A549 (cell line): ENCODE data around the gene NCOA7. TPM values are rescaled to one million over a fixed set of nuclear protein-coding genes. Genes with fewer than 3 reads are reported as not detected.

ENCODE experiments used
- ATAC-seq, 2 experiments: fragments of 200-7000 bp in 1 of 2; fragments of >200 bp in 1 of 2; cut with Nextera tagmentation in 1 of 2; cut with Tn5 transposase in 1 of 2; 3 replicates each; pipeline versions ENCODE4 v1.8.0 to v1.9.1; 2018 to 2020; ENCODE audit warnings: mild to moderate bottlenecking in 1 of 2, moderate library complexity in 1 of 2
- CTCF ChIA-PET: fragments of 300-600 bp; sonication (Branson Sonifier 250); formaldehyde crosslinking; extraction: SDS; loops from one replicate; lab custom pipeline; 2021; ENCODE audit warnings: antibody characterized with exemption, inconsistent platforms; lab: Yijun Ruan, JAX
- POLR2A ChIA-PET: fragments of 350-600 bp; formaldehyde crosslinking; extraction: SDS; loops from one replicate; lab custom pipeline; 2021; ENCODE audit warnings: antibody characterized with exemption, inconsistent platforms; lab: Yijun Ruan, JAX
- DNase-seq, 2 experiments: peaks; one replicate each; pipeline versions ENCODE4 v3.0.0 to v3.0.0-alpha.2; 2011 to 2016; ENCODE audit warnings: low read depth in 1 of 2, low spot score in 1 of 2
- FAIRE-seq: peaks from 2 replicates; lab custom pipeline; 2011; peaks lifted over from hg19 to GRCh38; lab: Jason Lieb, UNC
- H3K27ac ChIP-seq, 2 experiments: fragments of >200 bp; sonication (Bioruptor Twin); formaldehyde crosslinking; 3 replicates each; pipeline ENCODE4 v1.5.1; 2016 to 2017
- H3K4me1 ChIP-seq: fragments of >200 bp; sonication (Bioruptor Twin); formaldehyde crosslinking; 3 replicates; pipeline ENCODE4 v1.6.1; 2016
- H3K4me2 ChIP-seq: fragments of >200 bp; sonication (Bioruptor Twin); formaldehyde crosslinking; 3 replicates; pipeline ENCODE4 v1.6.1; 2016
- H3K4me3 ChIP-seq: fragments of >200 bp; sonication (Bioruptor Twin); formaldehyde crosslinking; 3 replicates; pipeline ENCODE4 v1.5.1; 2016
- H3K9me3 ChIP-seq: fragments of >200 bp; sonication (Bioruptor Twin); formaldehyde crosslinking; 3 replicates; pipeline ENCODE4 v1.6.1; 2016
- BCL3 ChIP-seq: fragments of >200 bp; sonication (Bioruptor Twin); formaldehyde crosslinking; IDR thresholded peaks from 3 replicates; pipeline ENCODE4 v1.6.1; 2016
- CHD2 ChIP-seq: fragments of 150-350 bp; IDR thresholded peaks from 2 replicates; pipeline ENCODE4 v1.6.1; 2014; ENCODE audit warnings: low read length; ENCODE audit not compliant: partially characterized antibody
- CTCF ChIP-seq: fragments of >200 bp; sonication (Bioruptor Twin); formaldehyde crosslinking; IDR thresholded peaks from 3 replicates; pipeline ENCODE4 v1.5.1; 2016
- EHF ChIP-seq: fragments of 250-450 bp; sonication (Bioruptor Pico); IDR thresholded peaks from 2 replicates; pipeline ENCODE4 v1.5.0; 2020; ENCODE audit warnings: mild to moderate bottlenecking
- EP300 ChIP-seq, 2 experiments: fragments of >200 bp; sonication (Bioruptor Twin); formaldehyde crosslinking; IDR thresholded peaks; 2 replicates in 1 of 2; 3 replicates in 1 of 2; pipeline ENCODE4 v1.6.1; 2016 to 2017
- ESRRA ChIP-seq: fragments of 150-350 bp; IDR thresholded peaks from 2 replicates; pipeline ENCODE4 v1.6.1; 2014; ENCODE audit warnings: mild to moderate bottlenecking, low read length, borderline replicate concordance
- FOSL2 ChIP-seq, 2 experiments: fragments of 450-650 bp in 1 of 2; fragments of >200 bp in 1 of 2; sonication (Bioruptor Twin) in 1 of 2; formaldehyde crosslinking; IDR thresholded peaks; 2 replicates each; pipeline versions ENCODE4 v1.5.0 to v1.6.1; 2016 to 2020; ENCODE audit warnings: mild to moderate bottlenecking in 1 of 2, moderate library complexity in 1 of 2
- HDAC2 ChIP-seq: fragments of 200-600 bp; sonication (generic); IDR thresholded peaks from 2 replicates; pipeline ENCODE4 v1.6.1; 2016
- HES2 ChIP-seq: fragments of >200 bp; sonication (Bioruptor Twin); formaldehyde crosslinking; IDR thresholded peaks from 2 replicates; pipeline ENCODE4 v1.6.1; 2016
- JUNB ChIP-seq: fragments of >200 bp; sonication (Bioruptor Twin); formaldehyde crosslinking; IDR thresholded peaks from 2 replicates; pipeline ENCODE4 v1.6.1; 2016
- MAX ChIP-seq: IDR thresholded peaks from 2 replicates; pipeline ENCODE4 v1.6.1; 2012
- NPAS2 ChIP-seq: fragments of 250-450 bp; sonication (Bioruptor Pico); IDR thresholded peaks from 2 replicates; pipeline ENCODE4 v1.8.0; 2022; ENCODE audit warnings: mild to moderate bottlenecking, moderate library complexity, borderline replicate concordance
- PBX3 ChIP-seq: IDR thresholded peaks from 2 replicates; pipeline ENCODE4 v1.6.1; 2012
- PHF8 ChIP-seq: fragments of 200-600 bp; sonication (generic); IDR thresholded peaks from 2 replicates; pipeline ENCODE4 v1.6.1; 2016; ENCODE audit warnings: low read depth, mild to moderate bottlenecking, antibody characterized with exemption, moderate library complexity, borderline replicate concordance
- POLR2A ChIP-seq: IDR thresholded peaks from 2 replicates; pipeline ENCODE4 v1.6.1; 2012; ENCODE audit warnings: mild to moderate bottlenecking, low read length
- POLR2AphosphoS2 ChIP-seq: conservative IDR thresholded peaks from 2 replicates; pipeline ENCODE4 v1.6.1; 2012; ENCODE audit warnings: low read length, improper control_type of control experiment, inconsistent platforms
- RNF2 ChIP-seq: fragments of 200-600 bp; sonication (generic); IDR thresholded peaks from 2 replicates; pipeline ENCODE4 v1.6.1; 2016; ENCODE audit warnings: low read depth, mild to moderate bottlenecking, antibody characterized with exemption, moderate library complexity, borderline replicate concordance
- USF2 ChIP-seq: fragments of 450-650 bp; IDR thresholded peaks from 2 replicates; pipeline ENCODE4 v1.6.1; 2014; ENCODE audit warnings: antibody characterized with exemption
- ZC3H11A ChIP-seq: fragments of 450-650 bp; IDR thresholded peaks from 2 replicates; pipeline ENCODE4 v1.6.1; 2014; ENCODE audit warnings: antibody characterized with exemption, mild to moderate bottlenecking
- ZNF302 ChIP-seq: fragments of 250-450 bp; sonication (Bioruptor Pico); IDR thresholded peaks from 2 replicates; pipeline ENCODE4 v1.9.0; 2021; ENCODE audit warnings: inconsistent platforms, mild to moderate bottlenecking, moderate library complexity
- WGBS: methylation state at CpG from one replicate; pipeline ENCODE4 v1.1.6; 2017; ENCODE audit errors: missing lambda C conversion rate; 5-methylcytosine and 5-hydroxymethylcytosine counted together
- polyA plus RNA-seq, 4 experiments: library from polyadenylated mRNA; depleted of rRNA in 3 of 4; stranded (reverse); fragments of >200 nt; fragmentation: RNase III in 1 of 4; extraction: RNeasy Plus Mini Kit Qiagen cat#74134 plus additional on column Dnase treatment in 1 of 4; gene quantifications; 2 replicates in 3 of 4; 3 replicates in 1 of 4; pipeline ENCODE4 v1.2.3, GENCODE V29; 2011 to 2017

NCOA7 gene
- polyA plus RNA-seq, 2 of the 4 experiments (the other 2 are of a cell fraction): 66.4 to 195 TPM

GRCh38 chr6:125884634-125885371, 94.0 kb downstream of the NCOA7 start:
- H3K27ac ChIP-seq: no peak overlapping the region
- DNase-seq: no peak
- no peak for ATAC-seq
- H3K4me1 ChIP-seq: peaks cover 6% of the 10 kb centered on the region; the same call in 2 of the 3 replicates
- no peak overlapping the region for H3K4me2 ChIP-seq
- 87% methylated on average over 6 of the region's 6 CpGs for WGBS
- ChIA-PET POLR2A (no interaction called here), CTCF (interaction anchor here (1.3 to 2.4 kb wide), 4 partner anchors 15 to 89 kb away, joined by 3 to 8 read pairs (median 4); no protein-coding TSS in a partner anchor)
- TF ChIP-seq POLR2AphosphoS2 (no peak), CTCF (no peak), PBX3 (no peak), BCL3 (no peak), POLR2A (no peak), ZC3H11A (no peak), PHF8 (no peak), ESRRA (no peak), USF2 (no peak), HES2 (no peak), EP300 (IDR thresholded peaks at IDR 0.05) (no peak), MAX (no peak), CHD2 (no peak), EHF (no peak), FOSL2 (IDR thresholded peaks at IDR 0.05) (no peak), FOSL2 (CRISPR knock-in tag; IDR thresholded peaks at IDR 0.05) (no peak), RNF2 (no peak), HDAC2 (no peak), ZNF302 (CRISPR knock-in tag) (no peak), NPAS2 (no peak), JUNB (no peak)
- TF ChIP-seq, all 56 proteins: peak for 0
- Histone ChIP-seq H3K9me3 (no peaks in the 10 kb centered on the region), H3K4me3 (no peak overlapping the region)
- no peak for FAIRE-seq

- Histone ChIP-seq H3K9me3 (no peaks in the 10 kb centered on the region), H3K4me2 (no peak overlapping the region), H3K27ac (no peak overlapping the region), H3K4me3 (no peak overlapping the region), H3K4me1 (peaks cover 6% of the 10 kb centered on the region; the same call in 2 of the 3 replicates)
- no peak for DNase-seq
- ChIA-PET CTCF (no interaction called here), POLR2A (no interaction called here)
- TF ChIP-seq POLR2AphosphoS2: no peak
- ATAC-seq: no peak
- 97% methylated on average over 1 of the region's 1 CpG for WGBS
- no peak for FAIRE-seq
Observed at GRCh38 chr6:125886021-125886420, 95.3 kb downstream of the NCOA7 start.
